DOHH2 (cell line): ENCODE measurements around the gene NDUFC1.
"Not testable (repeated sequence)": the region's sequence is repeated elsewhere in the genome, so short reads cannot be mapped to it uniquely, and the experiment has no call there.

Source experiments
- H3F3A ChIP-seq: fragments of 200-600 bp; sonication (generic), shearing (Covaris generic); 2 replicates; pipeline ENCODE4 v1.6.0; 2016; ENCODE audit warnings: antibody characterized with exemption, mild to moderate bottlenecking; ENCODE audit not compliant: control insufficient read depth, insufficient read depth
- H3K27ac ChIP-seq: fragments of 200-600 bp; sonication (generic); 2 replicates; pipeline ENCODE4 v1.5.1; 2014; ENCODE audit warnings: low read depth, mild to moderate bottlenecking, low read length, moderate library complexity
- H3K27me3 ChIP-seq: fragments of 200-600 bp; sonication (generic); 2 replicates; pipeline ENCODE4 v1.6.1; 2014; ENCODE audit warnings: mild to moderate bottlenecking, low read length, mixed read lengths; ENCODE audit not compliant: control insufficient read depth
- H3K36me3 ChIP-seq: fragments of 200-600 bp; sonication (generic); 2 replicates; pipeline ENCODE4 v1.6.1; 2014; ENCODE audit warnings: mild to moderate bottlenecking, low read length, moderate library complexity, mixed read lengths; ENCODE audit not compliant: control insufficient read depth
- H3K4me1 ChIP-seq: fragments of 200-600 bp; sonication (generic); 2 replicates; pipeline ENCODE4 v1.6.1; 2014; ENCODE audit warnings: mild to moderate bottlenecking, low read length, mixed read lengths; ENCODE audit not compliant: control insufficient read depth
- H3K4me2 ChIP-seq: fragments of 200-600 bp; sonication (generic); 2 replicates; pipeline ENCODE4 v1.6.0; 2014; ENCODE audit warnings: mild to moderate bottlenecking, low read length, moderate library complexity
- H3K4me3 ChIP-seq: fragments of 200-600 bp; sonication (generic); 2 replicates; pipeline ENCODE4 v1.5.1; 2014; ENCODE audit warnings: mild to moderate bottlenecking, low read length, mixed read lengths
- H3K79me2 ChIP-seq: fragments of 200-600 bp; sonication (generic); 2 replicates; pipeline ENCODE4 v1.6.1; 2014; ENCODE audit warnings: mild to moderate bottlenecking, low read length, mixed read lengths; ENCODE audit not compliant: control insufficient read depth
- H3K9me2 ChIP-seq: fragments of 200-600 bp; sonication (generic); replicated peaks from 2 replicates; pipeline ENCODE4 v1.6.1; 2014; ENCODE audit warnings: mild to moderate bottlenecking, low read length, mixed read lengths; ENCODE audit not compliant: control insufficient read depth
- H3K9me3 ChIP-seq: fragments of 200-600 bp; sonication (generic); 2 replicates; pipeline ENCODE4 v1.6.1; 2014; ENCODE audit warnings: antibody characterized with exemption, low read length, mixed read lengths; ENCODE audit not compliant: control insufficient read depth, insufficient read depth
- H4K20me1 ChIP-seq: fragments of 200-600 bp; sonication (generic); 2 replicates; pipeline ENCODE4 v1.6.0; 2014; ENCODE audit warnings: low read depth, mild to moderate bottlenecking, antibody characterized with exemption, low read length, moderate library complexity; ENCODE audit not compliant: control insufficient read depth, insufficient read depth
- CTCF ChIP-seq: fragments of 200-600 bp; sonication (generic); IDR thresholded peaks from one replicate; pipeline ENCODE4 v1.5.1; 2014; ENCODE audit warnings: antibody characterized with exemption, mild to moderate bottlenecking, low read depth, low read length; ENCODE audit not compliant: poor library complexity, severe bottlenecking
- EZH2phosphoT487 ChIP-seq: fragments of 200-600 bp; sonication (generic); IDR thresholded peaks from 2 replicates; pipeline ENCODE4 v1.6.1; 2017; ENCODE audit warnings: borderline replicate concordance, mild to moderate bottlenecking, antibody characterized with exemption, low read length, moderate library complexity, mixed read lengths

NDUFC1 gene

GRCh38 chr4:139266208-139266582 is 36.1 kb downstream of the NDUFC1 start:
- Histone ChIP-seq H3K4me2 (peak overlapping the region; percentile 58), H4K20me1 (no peaks in the 10 kb centered on the region), H3K4me1 (peaks cover 18% of the 10 kb centered on the region), H3K27me3 (no peaks in the 10 kb centered on the region), H3K9me3 (no peaks in the 10 kb centered on the region), H3K4me3 (peak overlapping the region; percentile 42), H3K36me3 (no peaks in the 10 kb centered on the region), H3F3A (no peaks in the 10 kb centered on the region), H3K9me2 (no peaks in the 10 kb centered on the region), H3K27ac (no peak overlapping the region), H3K79me2 (no peaks in the 10 kb centered on the region)
- TF ChIP-seq CTCF (no peak), EZH2phosphoT487 (no peak)

- Histone ChIP-seq H3K36me3 (no peaks in the 10 kb centered on the region), H3K27ac (no peak overlapping the region), H3K4me2 (peak overlapping the region; percentile 58), H4K20me1 (no peaks in the 10 kb centered on the region), H3K4me1 (peaks cover 18% of the 10 kb centered on the region), H3F3A (no peaks in the 10 kb centered on the region), H3K9me2 (no peaks in the 10 kb centered on the region), H3K79me2 (no peaks in the 10 kb centered on the region), H3K4me3 (no peak overlapping the region), H3K9me3 (no peaks in the 10 kb centered on the region), H3K27me3 (no peaks in the 10 kb centered on the region)
- no peak for TF ChIP-seq CTCF
Observed at GRCh38 chr4:139265654-139266053, 36.6 kb downstream of the NDUFC1 start.

- no peak overlapping the region for H3K4me3 ChIP-seq
- H4K20me1 ChIP-seq: no peaks in the 10 kb centered on the region
- no peaks in the 10 kb centered on the region for H3K79me2 ChIP-seq
- H3K9me3 ChIP-seq: no peaks in the 10 kb centered on the region
- H3K36me3 ChIP-seq: no peaks in the 10 kb centered on the region
- no peak overlapping the region for H3K27ac ChIP-seq
- no peak overlapping the region for H3K4me2 ChIP-seq
- TF ChIP-seq EZH2phosphoT487 (no peak), CTCF (no peak)
- no peaks in the 10 kb centered on the region for H3K9me2 ChIP-seq
- H3K27me3 ChIP-seq: no peaks in the 10 kb centered on the region
- H3F3A ChIP-seq: no peaks in the 10 kb centered on the region
- H3K4me1 ChIP-seq: peaks cover 9% of the 10 kb centered on the region
Observed at GRCh38 chr4:139256349-139256748, 45.9 kb downstream of the NDUFC1 start.

- not testable (repeated sequence) for H4K20me1 ChIP-seq, H3K4me2 ChIP-seq, H3K27me3 ChIP-seq, H3K9me2 ChIP-seq, H3K4me3 ChIP-seq, H3K27ac ChIP-seq, H3K79me2 ChIP-seq, H3K9me3 ChIP-seq, H3F3A ChIP-seq, H3K36me3 ChIP-seq, H3K4me1 ChIP-seq
Observed at GRCh38 chr4:139255581-139255980, 46.7 kb downstream of the NDUFC1 start.
